Muscle of leg (tissue), 11 donors: Measurements from ENCODE around the gene CLDN3. TPM values are rescaled to one million over a fixed set of nuclear protein-coding genes. Genes with fewer than 3 reads are reported as not detected.

Experiments
- DNase-seq: peaks from one replicate; pipeline ENCODE4 v3.0.0; 2013
- H3K27ac ChIP-seq: one replicate; pipeline ENCODE4 v1.5.1; 2013; ENCODE audit warnings: mild to moderate bottlenecking, low read length, control low read depth
- H3K27me3 ChIP-seq: one replicate; pipeline ENCODE4 v1.6.1; 2013; ENCODE audit warnings: low read length; ENCODE audit not compliant: control insufficient read depth, insufficient read depth
- H3K36me3 ChIP-seq: one replicate; pipeline ENCODE4 v1.6.1; 2013; ENCODE audit warnings: low read length; ENCODE audit not compliant: control insufficient read depth, insufficient read depth
- H3K4me1 ChIP-seq: one replicate; pipeline ENCODE4 v1.6.1; 2013; ENCODE audit warnings: low read length; ENCODE audit not compliant: control insufficient read depth, insufficient read depth
- H3K4me3 ChIP-seq: one replicate; pipeline ENCODE4 v1.5.1; 2013; ENCODE audit warnings: low read length, control low read depth
- H3K9me3 ChIP-seq: replicated peaks from 2 replicates; pipeline ENCODE4 v1.6.1; 2013; ENCODE audit warnings: low read depth, low read length; ENCODE audit not compliant: control insufficient read depth
- WGBS: methylation state at CpG from one replicate; pipeline ENCODE4 v1.1.5; 2013; ENCODE audit warnings: missing lambda C conversion rate; ENCODE audit not compliant: insufficient coverage; 5-methylcytosine and 5-hydroxymethylcytosine counted together
- polyA plus RNA-seq, 8 donors: library from polyadenylated mRNA; unstranded; fragments of 120-200 nt; gene quantifications; one replicate each; pipeline versions ENCODE4 v1.2.1 to v1.2.3, GENCODE V29; 2013; ENCODE audit warnings: inconsistent platforms in 1 of 8, low replicate concordance in 1 of 8; ENCODE audit not compliant: insufficient read length in 8 of 8, insufficient read depth in 1 of 8
- total RNA-seq: library from RNA; stranded (reverse); fragments of 120-200 nt; gene quantifications from one replicate; pipeline ENCODE4 v1.2.4, GENCODE V29; 2013

CLDN3 gene
- total and polyA plus RNA-seq, 9 donors: 0.11 to 7.9 (median 0.21) TPM; not detected in 1

DNA sequence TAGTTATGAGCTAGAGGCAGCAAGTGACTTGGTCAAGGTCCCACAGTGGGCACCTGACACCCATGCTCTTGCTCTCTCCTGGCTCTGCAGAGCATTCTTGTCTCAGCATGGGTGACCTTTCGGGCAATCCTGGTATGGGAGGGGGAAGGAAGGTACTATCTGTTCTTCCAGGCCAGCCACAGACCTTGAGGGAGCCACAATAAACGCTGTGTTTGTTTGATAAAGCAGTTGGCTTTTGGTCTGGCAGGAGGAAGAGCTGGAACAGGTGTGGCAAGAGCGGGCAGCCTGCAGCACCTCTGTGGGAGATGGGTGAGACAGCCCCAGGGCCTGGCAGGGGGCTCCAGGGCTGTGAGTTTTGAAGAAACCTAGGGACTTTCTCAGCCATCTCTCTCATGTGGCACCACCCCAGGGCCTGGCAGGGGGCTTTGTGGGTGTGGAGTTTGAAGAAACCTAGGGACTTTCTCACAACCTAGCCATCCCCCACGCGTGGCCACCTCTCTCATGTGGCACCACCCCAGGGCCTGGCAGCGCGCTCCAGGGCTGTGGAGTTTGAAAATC is 11.4 kb downstream of the CLDN3 start:
- Histone ChIP-seq H3K4me1 (no peaks in the 10 kb centered on the region), H3K9me3 (no peaks in the 10 kb centered on the region), H3K27ac (no peak overlapping the region), H3K4me3 (no peak overlapping the region), H3K36me3 (no peaks in the 10 kb centered on the region), H3K27me3 (peaks cover 3% of the 10 kb centered on the region)
- DNase-seq: no peak
- WGBS: 82% methylated on average over 3 of the region's 7 CpGs

DNA sequence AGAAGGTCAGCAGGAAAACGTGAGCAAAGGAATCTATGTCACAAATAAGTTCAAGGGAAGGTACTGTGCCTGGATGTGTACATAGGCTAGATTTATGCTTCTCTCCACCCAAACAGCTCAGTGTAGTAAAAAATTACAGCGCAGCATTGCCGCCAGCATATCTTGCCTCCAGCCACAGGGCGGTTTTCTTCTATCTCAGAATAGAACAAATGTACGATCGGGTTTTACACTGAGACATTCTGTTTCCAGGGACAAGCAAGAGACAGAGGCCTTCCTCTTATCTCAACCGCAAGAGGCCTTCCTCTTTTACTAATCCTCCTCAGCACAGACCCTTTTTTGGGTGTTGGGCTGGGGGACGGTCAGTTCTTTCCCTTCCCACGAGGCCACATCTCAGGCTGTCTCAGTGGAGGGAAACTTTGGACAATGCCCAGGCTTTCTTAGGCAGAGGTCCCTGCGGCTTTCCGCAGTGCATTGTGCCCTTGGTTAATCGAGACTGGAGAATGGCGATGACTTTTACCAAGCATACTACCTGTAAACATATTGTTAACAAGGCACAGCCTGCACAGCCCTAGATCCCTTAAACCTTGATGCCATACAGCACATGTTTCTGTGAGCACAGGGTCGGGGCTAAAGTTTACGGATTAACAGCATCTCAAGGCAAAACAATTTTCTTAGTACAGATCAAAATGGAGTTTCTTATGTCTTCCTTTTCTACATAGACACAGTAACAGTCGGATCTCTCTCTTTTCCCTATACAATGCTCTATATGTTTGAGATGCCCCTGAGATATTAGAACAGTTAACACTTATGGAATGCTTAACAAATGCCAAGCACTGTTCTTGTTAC is 19.9 kb downstream of the CLDN3 start:
- no peak overlapping the region for H3K27ac ChIP-seq
- 76% methylated on average over 10 of the region's 16 CpGs for WGBS

DNA sequence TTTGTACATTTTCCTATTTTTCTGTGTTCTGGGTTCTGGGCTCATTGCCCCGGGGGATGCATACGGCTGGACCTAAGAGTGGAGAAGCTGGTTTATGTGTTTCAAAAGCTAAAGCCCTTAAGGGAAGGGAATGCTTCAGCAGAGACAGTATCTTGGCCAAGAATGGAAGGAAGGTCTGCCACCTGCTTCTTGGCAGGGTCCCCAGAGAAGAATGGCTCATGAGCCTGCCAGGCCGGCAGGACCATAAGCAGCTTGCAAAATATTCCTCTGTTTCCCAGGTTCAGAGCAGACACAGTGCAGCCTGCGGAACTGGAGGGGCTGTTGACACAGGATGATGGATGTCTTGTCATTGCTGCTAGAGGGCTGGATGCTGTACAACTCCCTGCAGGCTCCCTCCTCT is 23.7 kb downstream of the CLDN3 start:
- Histone ChIP-seq H3K36me3 (no peaks in the 10 kb centered on the region), H3K27ac (no peak overlapping the region), H3K4me3 (no peak overlapping the region), H3K4me1 (peaks cover 25% of the 10 kb centered on the region), H3K9me3 (no peaks in the 10 kb centered on the region), H3K27me3 (peaks cover 7% of the 10 kb centered on the region)
- WGBS: 72% methylated on average over 4 of the region's 4 CpGs
- DNase-seq: no peak

More for the DNA sequence above, 19.9 kb downstream of the CLDN3 start:
- no peak for DNase-seq
- no peaks in the 10 kb centered on the region for H3K27me3 ChIP-seq
- H3K4me1 ChIP-seq: peaks cover 4% of the 10 kb centered on the region
- no peak overlapping the region for H3K4me3 ChIP-seq
- no peaks in the 10 kb centered on the region for H3K9me3 ChIP-seq
- H3K36me3 ChIP-seq: no peaks in the 10 kb centered on the region

- Histone ChIP-seq H3K4me3 (no peak overlapping the region), H3K9me3 (no peaks in the 10 kb centered on the region), H3K36me3 (no peaks in the 10 kb centered on the region), H3K27ac (peak overlapping the region; percentile 77), H3K27me3 (peaks cover 7% of the 10 kb centered on the region), H3K4me1 (peaks cover 32% of the 10 kb centered on the region)
- DNase-seq: peak; percentile 60
- WGBS: 12% methylated on average over 17 of the region's 35 CpGs
Measured at GRCh38 chr7:73742753-73743641, 27.1 kb downstream of the CLDN3 start.

DNA sequence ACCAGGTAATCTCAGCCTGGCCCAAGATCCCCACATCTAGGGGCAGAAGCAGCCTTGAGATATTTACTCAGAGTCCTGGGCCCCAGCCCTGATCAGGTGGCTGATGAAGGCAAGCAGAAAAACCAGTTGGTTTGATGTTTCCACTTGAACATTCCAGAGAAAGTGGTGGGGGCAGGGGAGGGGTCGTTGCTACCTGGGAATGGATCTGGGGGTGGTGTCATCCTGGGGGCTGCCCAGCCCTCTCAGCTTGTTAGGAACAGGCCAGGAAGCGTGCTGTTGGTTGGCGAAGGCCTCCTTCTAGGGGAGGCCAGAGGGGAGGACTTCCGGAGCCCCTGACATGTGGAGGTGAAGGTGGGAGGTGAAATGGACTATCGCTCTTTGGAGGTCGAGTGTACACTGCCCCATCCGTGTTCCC is 27.7 kb downstream of the CLDN3 start:
- Histone ChIP-seq H3K27ac (peak overlapping the region; percentile 45), H3K4me1 (peaks cover 38% of the 10 kb centered on the region), H3K36me3 (peaks cover 4% of the 10 kb centered on the region), H3K9me3 (no peaks in the 10 kb centered on the region), H3K27me3 (peaks cover 7% of the 10 kb centered on the region), H3K4me3 (no peak overlapping the region)
- 41% methylated on average over 7 of the region's 7 CpGs for WGBS
- DNase-seq: no peak

- H3K36me3 ChIP-seq: peaks cover 12% of the 10 kb centered on the region
- no peak overlapping the region for H3K4me3 ChIP-seq
- H3K4me1 ChIP-seq: peaks cover 37% of the 10 kb centered on the region
- 68% methylated on average over 5 of the region's 5 CpGs for WGBS
- H3K27me3 ChIP-seq: peaks cover 7% of the 10 kb centered on the region
- no peak overlapping the region for H3K27ac ChIP-seq
- H3K9me3 ChIP-seq: no peaks in the 10 kb centered on the region
- DNase-seq: peak; percentile 25
Measured at GRCh38 chr7:73741600-73741999, 28.5 kb downstream of the CLDN3 start.

- Histone ChIP-seq H3K4me3 (no peak overlapping the region), H3K27me3 (peaks cover 7% of the 10 kb centered on the region), H3K9me3 (no peaks in the 10 kb centered on the region), H3K4me1 (peaks cover 34% of the 10 kb centered on the region), H3K27ac (no peak overlapping the region), H3K36me3 (peaks cover 15% of the 10 kb centered on the region)
- DNase-seq: peak; percentile 16
- 80% methylated on average over 1 of the region's 5 CpGs for WGBS
Measured at GRCh38 chr7:73740771-73741170, 29.3 kb downstream of the CLDN3 start.

DNA sequence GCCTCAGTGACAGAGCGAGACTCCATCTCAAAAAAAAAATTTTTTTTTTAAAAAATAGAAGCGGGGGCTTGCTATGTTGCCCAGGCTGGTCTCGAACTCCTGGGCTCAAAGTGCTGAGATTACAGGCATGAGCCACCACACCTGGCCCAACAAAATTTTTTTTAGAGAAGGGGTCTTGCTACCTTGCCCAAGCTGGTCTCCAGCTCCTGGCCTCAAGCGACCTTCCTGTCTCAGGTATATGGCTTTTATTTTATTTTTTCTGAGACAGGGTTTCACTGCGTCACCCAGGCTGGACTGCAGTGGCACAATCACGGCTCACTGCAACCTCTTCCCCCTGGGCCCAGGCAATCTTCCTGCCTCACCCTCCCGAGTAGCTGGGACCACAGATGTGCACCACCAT is 29.9 kb downstream of the CLDN3 start:
- Histone ChIP-seq H3K4me3 (no peak overlapping the region), H3K36me3 (peaks cover 15% of the 10 kb centered on the region), H3K9me3 (no peaks in the 10 kb centered on the region), H3K4me1 (peaks cover 34% of the 10 kb centered on the region), H3K27ac (no peak overlapping the region), H3K27me3 (peaks cover 7% of the 10 kb centered on the region)
- WGBS: 81% methylated on average over 3 of the region's 7 CpGs
- no peak for DNase-seq

DNA sequence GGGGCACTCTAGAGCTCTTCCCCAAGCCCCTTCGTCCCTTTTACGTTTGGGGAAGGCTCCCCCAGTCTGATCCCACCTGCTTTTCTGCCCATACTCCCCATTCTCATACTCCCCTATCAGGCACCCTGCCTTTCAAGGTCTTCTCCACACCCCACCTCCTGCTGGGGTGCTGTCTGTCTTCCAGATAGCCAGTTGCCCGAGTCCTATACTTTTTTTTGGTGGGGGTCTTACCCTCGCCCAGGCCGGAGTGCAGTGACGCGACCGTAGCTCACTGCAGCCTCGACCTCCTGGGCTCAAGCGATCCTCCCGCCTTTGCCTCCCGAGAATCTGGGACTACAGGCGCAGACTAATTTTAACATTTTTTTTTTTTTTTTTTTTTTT is 30.7 kb downstream of the CLDN3 start:
- Histone ChIP-seq H3K4me3 (peak overlapping the region; percentile 87), H3K4me1 (peaks cover 34% of the 10 kb centered on the region), H3K27me3 (peaks cover 7% of the 10 kb centered on the region), H3K36me3 (peaks cover 15% of the 10 kb centered on the region), H3K9me3 (no peaks in the 10 kb centered on the region), H3K27ac (peak overlapping the region; percentile 83)
- no peak for DNase-seq
- WGBS: 28% methylated on average over 5 of the region's 13 CpGs
